Neural progenitor cell (in vitro differentiated cells): ENCODE data around the gene SLC38A1. TPM values are rescaled to one million over a fixed set of nuclear protein-coding genes. Genes with fewer than 3 reads are reported as not detected.

Experiments
- DNase-seq: peaks from one replicate; pipeline ENCODE4 v3.0.0-alpha.2; 2016; ENCODE audit warnings: low spot score
- H2AFZ ChIP-seq: fragments of 200-600 bp; sonication (generic); replicated peaks from 2 replicates; pipeline ENCODE4 v1.6.1; 2016; ENCODE audit warnings: antibody characterized with exemption
- H3F3A ChIP-seq: fragments of 200-600 bp; sonication (generic); 2 replicates; pipeline ENCODE4 v1.6.1; 2016; ENCODE audit warnings: antibody characterized with exemption, low read depth
- H3K27ac ChIP-seq: fragments of 200-600 bp; sonication (generic); 2 replicates; pipeline ENCODE4 v1.5.1; 2016; ENCODE audit warnings: mild to moderate bottlenecking
- H3K27me3 ChIP-seq: fragments of 200-600 bp; sonication (generic); 2 replicates; pipeline ENCODE4 v1.6.1; 2016; ENCODE audit warnings: mild to moderate bottlenecking, moderate library complexity
- H3K36me3 ChIP-seq: fragments of 200-600 bp; sonication (generic); 2 replicates; pipeline ENCODE4 v1.5.1; 2016
- H3K4me1 ChIP-seq: fragments of 200-600 bp; sonication (generic); 2 replicates; pipeline ENCODE4 v1.6.1; 2016; ENCODE audit warnings: mixed run types
- H3K4me2 ChIP-seq: fragments of 200-600 bp; sonication (generic); 2 replicates; pipeline ENCODE4 v1.6.1; 2016
- H3K4me3 ChIP-seq: fragments of 200-600 bp; sonication (generic); 2 replicates; pipeline ENCODE4 v1.5.1; 2016
- H3K79me2 ChIP-seq: fragments of 200-600 bp; sonication (generic); 2 replicates; pipeline ENCODE4 v1.6.1; 2016; ENCODE audit warnings: low read depth
- H3K9ac ChIP-seq: fragments of 200-600 bp; sonication (generic); 2 replicates; pipeline ENCODE4 v1.6.1; 2016
- H3K9me3 ChIP-seq: fragments of 200-600 bp; sonication (generic); 2 replicates; pipeline ENCODE4 v1.5.1; 2016; ENCODE audit warnings: low read depth
- H4K20me1 ChIP-seq: fragments of 200-600 bp; sonication (generic); 2 replicates; pipeline ENCODE4 v1.6.1; 2016; ENCODE audit warnings: low read depth
- H3K27ac Mint-ChIP-seq: 3 replicates; pipeline ENCODE4 v1.8.0; 2021; ENCODE audit warnings: mixed read lengths
- H3K27me3 Mint-ChIP-seq: 2 replicates; pipeline ENCODE4 v1.8.0; 2022; ENCODE audit warnings: low read depth, mild to moderate bottlenecking, inconsistent platforms, moderate library complexity, mixed read lengths; ENCODE audit not compliant: insufficient read depth
- H3K36me3 Mint-ChIP-seq: 3 replicates; pipeline ENCODE4 v1.8.0; 2021; ENCODE audit warnings: mixed read lengths
- H3K4me1 Mint-ChIP-seq: 3 replicates; pipeline ENCODE4 v1.8.0; 2021; ENCODE audit warnings: mixed read lengths
- H3K4me3 Mint-ChIP-seq: 3 replicates; pipeline ENCODE4 v1.8.0; 2021; ENCODE audit warnings: mild to moderate bottlenecking, moderate library complexity, mixed read lengths
- H3K9me3 Mint-ChIP-seq: 3 replicates; pipeline ENCODE4 v1.8.0; 2020; ENCODE audit warnings: mixed read lengths
- CTCF ChIP-seq: fragments of 200-600 bp; sonication (generic); IDR thresholded peaks from 2 replicates; pipeline ENCODE4 v1.5.1; 2017; ENCODE audit warnings: antibody characterized with exemption, mild to moderate bottlenecking
- EZH2 ChIP-seq: fragments of 200-600 bp; sonication (generic); IDR thresholded peaks from 2 replicates; pipeline ENCODE4 v1.6.1; 2017; ENCODE audit warnings: antibody characterized with exemption, mild to moderate bottlenecking, moderate library complexity
- EZH2phosphoT487 ChIP-seq: fragments of 200-600 bp; sonication (generic); IDR thresholded peaks from 2 replicates; pipeline ENCODE4 v1.6.1; 2017; ENCODE audit warnings: antibody characterized with exemption
- total RNA-seq: library from RNA; depleted of rRNA; stranded (reverse); fragments of >200 nt; gene quantifications from 2 replicates; pipeline ENCODE4 v1.2.3, GENCODE V29; 2015; ENCODE audit warnings: low replicate concordance

Gene SLC38A1
- total RNA-seq, 1 donor from 2014 or later: 142 TPM

DNA sequence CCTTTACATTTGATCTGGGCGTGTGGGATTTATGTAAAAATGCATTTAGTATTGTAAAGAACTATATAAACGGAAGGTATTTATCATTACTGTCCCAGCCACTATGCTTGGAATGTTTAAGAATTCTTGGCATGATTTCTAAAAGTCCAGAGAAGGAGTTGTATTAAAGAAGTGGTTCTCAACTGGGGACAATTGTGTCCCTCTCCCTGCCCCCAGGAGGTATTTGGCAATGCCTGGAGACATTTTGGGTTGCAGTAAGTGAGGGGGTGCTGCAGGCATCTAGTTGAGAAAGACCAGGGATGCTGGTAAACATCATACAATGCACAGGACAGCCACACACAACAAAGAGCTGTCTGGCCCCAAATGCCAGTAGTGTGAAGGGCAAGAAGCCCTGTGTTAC lies 7.2 kb downstream of the SLC38A1 start:
- Histone ChIP-seq H3K4me1 (peaks cover 67% of the 10 kb centered on the region), H3K4me2 (peak overlapping the region; percentile 50), H3K79me2 (peaks cover 100% of the 10 kb centered on the region), H3K27ac (peak overlapping the region; percentile 32), H3K9ac (no peak overlapping the region), H3K27me3 (no peaks in the 10 kb centered on the region), H3K36me3 (no peaks in the 10 kb centered on the region), H3K9me3 (no peaks in the 10 kb centered on the region), H3F3A (no peaks in the 10 kb centered on the region), H3K4me3 (no peak overlapping the region), H4K20me1 (peaks cover 70% of the 10 kb centered on the region), H2AFZ (no peak overlapping the region)
- DNase-seq: no peak
- no peak overlapping the region for H3K27ac Mint-ChIP-seq
- H3K27me3 Mint-ChIP-seq: no peaks in the 10 kb centered on the region
- no peak overlapping the region for H3K4me3 Mint-ChIP-seq
- H3K4me1 Mint-ChIP-seq: peaks cover 9% of the 10 kb centered on the region
- peaks cover 29% of the 10 kb centered on the region for H3K36me3 Mint-ChIP-seq
- H3K9me3 Mint-ChIP-seq: peaks cover 18% of the 10 kb centered on the region
- TF ChIP-seq EZH2phosphoT487 (no peak), EZH2 (no peak), CTCF (no peak)

DNA sequence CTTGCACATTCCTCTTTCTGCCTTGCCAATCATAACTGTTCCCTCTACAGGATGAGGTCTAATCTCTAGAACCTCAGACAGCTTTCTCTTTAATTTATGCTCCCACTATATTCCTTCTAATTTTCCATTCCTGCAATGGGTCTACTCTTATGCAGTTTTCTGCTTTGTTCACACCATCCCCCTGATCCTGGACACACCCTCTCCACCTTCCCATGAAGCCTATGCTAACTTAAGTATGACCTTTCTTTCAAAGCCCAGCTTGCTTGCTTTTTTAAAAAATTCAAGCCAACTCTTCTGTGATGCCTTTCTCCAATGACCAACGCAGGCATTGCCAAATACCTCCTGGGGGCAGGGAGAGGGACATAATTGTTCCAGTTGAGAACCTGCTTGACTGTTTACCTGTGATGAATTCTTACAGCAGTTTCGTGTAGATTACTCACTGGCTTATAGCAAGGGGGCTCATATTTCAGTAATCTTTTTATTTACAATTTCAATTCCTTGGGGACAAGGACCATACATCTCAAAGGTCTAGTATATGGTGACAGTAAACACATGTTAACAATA lies 7.8 kb downstream of the SLC38A1 start:
- peaks cover 9% of the 10 kb centered on the region for H3K4me1 Mint-ChIP-seq
- no peak overlapping the region for H3K4me3 Mint-ChIP-seq
- H3K79me2 ChIP-seq: peaks cover 100% of the 10 kb centered on the region
- H3K36me3 ChIP-seq: no peaks in the 10 kb centered on the region
- TF ChIP-seq EZH2phosphoT487 (no peak), CTCF (no peak), EZH2 (no peak)
- no peaks in the 10 kb centered on the region for H3K9me3 ChIP-seq
- H3K4me1 ChIP-seq: peaks cover 63% of the 10 kb centered on the region
- peaks cover 63% of the 10 kb centered on the region for H4K20me1 ChIP-seq
- no peak for DNase-seq
- H3K9me3 Mint-ChIP-seq: peaks cover 22% of the 10 kb centered on the region
- no peaks in the 10 kb centered on the region for H3F3A ChIP-seq
- H2AFZ ChIP-seq: no peak overlapping the region
- H3K27ac Mint-ChIP-seq: no peak overlapping the region
- H3K9ac ChIP-seq: no peak overlapping the region
- H3K27me3 ChIP-seq: no peaks in the 10 kb centered on the region
- peaks cover 33% of the 10 kb centered on the region for H3K36me3 Mint-ChIP-seq
- H3K27ac ChIP-seq: no peak overlapping the region
- H3K4me3 ChIP-seq: no peak overlapping the region
- no peaks in the 10 kb centered on the region for H3K27me3 Mint-ChIP-seq
- H3K4me2 ChIP-seq: peak overlapping the region; percentile 50

DNA sequence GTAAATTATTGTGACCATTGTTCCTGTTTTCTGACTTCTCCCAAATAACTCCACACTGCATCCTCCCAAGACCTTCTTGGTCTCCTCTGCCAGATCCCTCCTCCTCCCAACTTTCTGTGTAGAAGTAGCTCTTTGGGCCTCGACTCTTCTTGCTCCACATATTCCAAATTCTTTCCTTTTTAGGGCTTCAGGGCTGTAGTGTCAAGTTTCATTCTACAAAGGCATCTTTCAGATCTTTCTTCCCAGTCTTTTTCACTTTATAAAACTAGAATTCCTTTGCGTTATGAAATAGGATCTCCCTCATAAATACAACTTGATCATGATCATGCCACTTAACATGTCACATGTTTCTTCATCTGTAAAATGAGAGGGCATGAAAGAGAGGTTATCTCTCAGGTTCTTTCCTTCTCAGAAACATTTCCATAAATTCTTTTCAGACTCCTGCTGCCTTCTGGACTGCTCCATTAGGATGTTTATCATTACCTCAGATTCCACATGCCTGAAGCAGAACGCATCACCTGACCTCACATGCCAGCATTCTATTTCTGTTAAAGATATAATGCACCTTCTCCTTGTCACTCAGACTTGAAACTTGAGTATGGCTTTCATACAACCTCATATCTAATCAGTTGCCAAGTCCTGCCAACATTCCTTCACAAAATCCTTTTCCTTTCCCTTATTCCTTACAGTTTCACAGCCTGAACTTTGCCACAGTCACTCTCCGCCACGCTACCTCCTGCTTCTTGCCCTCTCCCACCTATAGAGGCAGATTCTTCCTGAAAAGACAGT lies 8.5 kb downstream of the SLC38A1 start:
- Histone ChIP-seq H3K4me3 (no peak overlapping the region), H3K27me3 (no peaks in the 10 kb centered on the region), H3F3A (no peaks in the 10 kb centered on the region), H3K79me2 (peaks cover 100% of the 10 kb centered on the region), H3K4me1 (peaks cover 56% of the 10 kb centered on the region), H3K9me3 (no peaks in the 10 kb centered on the region), H3K27ac (peak overlapping the region; percentile 36), H3K36me3 (no peaks in the 10 kb centered on the region), H4K20me1 (peaks cover 57% of the 10 kb centered on the region), H3K4me2 (peak overlapping the region; percentile 50), H3K9ac (no peak overlapping the region), H2AFZ (no peak overlapping the region)
- peak; percentile 25 for DNase-seq
- Mint-ChIP-seq H3K9me3 (peaks cover 26% of the 10 kb centered on the region), H3K36me3 (peaks cover 37% of the 10 kb centered on the region), H3K4me3 (no peak overlapping the region), H3K27ac (no peak overlapping the region), H3K27me3 (no peaks in the 10 kb centered on the region), H3K4me1 (peaks cover 9% of the 10 kb centered on the region)
- TF ChIP-seq CTCF: no peak
- no peak for TF ChIP-seq EZH2
- TF ChIP-seq EZH2phosphoT487: no peak
